ENCODE results near the gene VPS39. TPM values are rescaled to one million over a fixed set of nuclear protein-coding genes. Genes with fewer than 3 reads are reported as not detected.
A peak's percentile ranks its signal among the peaks of the same experiment; 100 is the strongest.

Gene VPS39
- total and polyA plus RNA-seq, 2 of the 13 experiments (the other 11 are each of a cell fraction or from before 2014, with no cell fraction given): 22.9 to 32.0 TPM

DNA sequence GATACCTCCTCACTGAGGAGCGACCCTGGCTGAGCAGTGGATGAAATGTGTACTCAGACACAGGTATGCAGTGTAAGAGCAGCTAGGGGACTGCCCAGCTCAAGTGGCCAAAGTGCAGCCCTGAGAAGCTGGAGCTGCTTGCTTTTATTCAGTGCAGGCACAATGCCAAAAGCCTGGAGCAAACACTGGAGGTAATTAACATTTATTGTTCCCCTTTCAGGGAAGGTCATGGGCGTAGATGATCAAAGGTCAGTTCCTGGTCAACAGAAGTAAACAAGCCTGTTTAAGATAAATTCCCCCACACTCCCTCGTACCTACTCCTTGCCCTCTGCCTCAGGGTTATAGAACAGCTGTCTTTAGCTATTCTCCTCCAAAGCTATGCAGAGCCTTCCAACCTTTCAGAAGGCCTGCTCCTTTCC lies 69.1 kb downstream of the VPS39 start:
- peaks cover 24% of the 10 kb centered on the region for H3K9me3 ChIP-seq (ENCODE audit: low read length)
- in situ Hi-C loops (cut with HindIII; ENCODE audit: extremely low pct_ligation_motif_present, low pct_unique_long_range_greater_than_20kb): loop anchor here (5.0 kb wide), 2 partner anchors 72 to 152 kb away; no protein-coding TSS in a partner anchor
- intact Hi-C loops (cut with micrococcal nuclease; ENCODE audit: unreplicated experiment): loop anchor here (5.0 kb wide), 1 partner anchor 72 kb away; no protein-coding TSS in a partner anchor
- 0% methylated on average over 3 of the region's 3 CpGs for WGBS (ENCODE audit: low lambda C conversion rate)
- POLR2A ChIA-PET: interaction anchor here (1.0 to 1.4 kb wide), 2 partner anchors 17 to 254 kb away, joined by 4 to 5 read pairs; partner anchors contain the start of gene PLA2G4F
- no peaks in the 10 kb centered on the region for H4K20me1 ChIP-seq (ENCODE audit: insufficient read depth, low read length)
- peak; percentile 65 for ATAC-seq
- peaks cover 79% of the 10 kb centered on the region for H3K4me1 ChIP-seq (ENCODE audit: insufficient read depth, low read length)
- no peaks in the 10 kb centered on the region for H3K36me3 ChIP-seq (replicated peaks in 1 of 2; ENCODE audit: control insufficient read depth in 1 of 2, insufficient read depth in 2 of 2, low read length in 2 of 2)
- no peaks in the 10 kb centered on the region for H3K79me2 ChIP-seq (ENCODE audit: insufficient read depth, low read length)
- H3K4me3 ChIP-seq (replicated peaks in 1 of 3; ENCODE audit: insufficient read depth in 1 of 3, low read depth in 2 of 3, low read length in 3 of 3): no peak overlapping the region
- H3K27ac ChIP-seq (ENCODE audit: extremely low read length, insufficient read depth, low read length): no peak overlapping the region
- no peak overlapping the region for H3K9ac ChIP-seq (ENCODE audit: insufficient read depth, low read depth, low read length)
- peak; percentile 93 for DNase-seq (ENCODE audit: low spot score)
- CTCF ChIA-PET (ENCODE audit: low intra/inter-chr PET ratio, low total read pairs): no interaction called here
- BruUV-seq (replicated peaks): no TSS peak
- no peak overlapping the region for H2AFZ ChIP-seq (ENCODE audit: low read length)
- peak overlapping the region; percentile 48 for H3K4me2 ChIP-seq (ENCODE audit: low read depth, low read length)
- FAIRE-seq: peak; percentile 72
- H3K27me3 ChIP-seq (ENCODE audit: control insufficient read depth in 1 of 2, insufficient read depth in 2 of 2, low read length in 2 of 2): peaks cover 0 to 8% of the 10 kb centered on the region in 2 experiments; a peak in 2 of 5 replicates
- TF ChIP-seq, protein P1, sequence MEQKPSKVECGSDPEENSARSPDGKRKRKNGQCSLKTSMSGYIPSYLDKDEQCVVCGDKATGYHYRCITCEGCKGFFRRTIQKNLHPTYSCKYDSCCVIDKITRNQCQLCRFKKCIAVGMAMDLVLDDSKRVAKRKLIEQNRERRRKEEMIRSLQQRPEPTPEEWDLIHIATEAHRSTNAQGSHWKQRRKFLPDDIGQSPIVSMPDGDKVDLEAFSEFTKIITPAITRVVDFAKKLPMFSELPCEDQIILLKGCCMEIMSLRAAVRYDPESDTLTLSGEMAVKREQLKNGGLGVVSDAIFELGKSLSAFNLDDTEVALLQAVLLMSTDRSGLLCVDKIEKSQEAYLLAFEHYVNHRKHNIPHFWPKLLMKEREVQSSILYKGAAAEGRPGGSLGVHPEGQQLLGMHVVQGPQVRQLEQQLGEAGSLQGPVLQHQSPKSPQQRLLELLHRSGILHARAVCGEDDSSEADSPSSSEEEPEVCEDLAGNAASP (CRISPR knock-in tag; IDR thresholded peaks at IDR 0.05; ENCODE audit: borderline replicate concordance): 0 out of 2 replicates have a peak, but pooled peaks have one; percentile 17
- TF ChIP-seq HNRNPH1 (optimal IDR thresholded peaks at IDR 0.05; ENCODE audit: low read depth, low read length) (no peak), SOX5 (CRISPR knock-in tag; IDR thresholded peaks at IDR 0.05; ENCODE audit: borderline replicate concordance) (peak; percentile 96), JDP2 (CRISPR knock-in tag; IDR thresholded peaks at IDR 0.05; ENCODE audit: borderline replicate concordance) (no peak), ZNF761 (CRISPR knock-in tag; conservative IDR thresholded peaks at IDR 0.05) (peak; percentile 67; the same call in 1 of the 2 replicates), LCORL (IDR thresholded peaks at IDR 0.05) (0 out of 2 replicates have a peak, but pooled peaks have one; percentile 46), LCORL (CRISPR knock-in tag; IDR thresholded peaks at IDR 0.05) (peak; percentile 74), HMGA1 (CRISPR knock-in tag; conservative IDR thresholded peaks at IDR 0.05) (no peak), TBX2 (CRISPR knock-in tag; IDR thresholded peaks at IDR 0.05; ENCODE audit: borderline replicate concordance) (peak; percentile 85), ZNF607 (CRISPR knock-in tag; IDR thresholded peaks at IDR 0.05; ENCODE audit: borderline replicate concordance) (peak; percentile 32; the same call in 1 of the 2 replicates), FIP1L1 (IDR thresholded peaks at IDR 0.05; ENCODE audit: borderline replicate concordance, insufficient read depth, low read depth, low read length) (no peak), HDAC1 (CRISPR knock-in tag; IDR thresholded peaks at IDR 0.05) (peak; percentile 42; the same call in 1 of the 2 replicates), SP1 (IDR thresholded peaks at IDR 0.05) (no peak), SP1 (CRISPR knock-in tag; IDR thresholded peaks at IDR 0.05) (peak; percentile 69), ZSCAN25 (CRISPR knock-in tag; IDR thresholded peaks at IDR 0.05) (0 out of 2 replicates have a peak, but pooled peaks have one; percentile 19), POGZ (CRISPR knock-in tag; IDR thresholded peaks at IDR 0.05) (peak; percentile 61; the same call in 1 of the 2 replicates)
- TF ChIP-seq, protein P2, sequence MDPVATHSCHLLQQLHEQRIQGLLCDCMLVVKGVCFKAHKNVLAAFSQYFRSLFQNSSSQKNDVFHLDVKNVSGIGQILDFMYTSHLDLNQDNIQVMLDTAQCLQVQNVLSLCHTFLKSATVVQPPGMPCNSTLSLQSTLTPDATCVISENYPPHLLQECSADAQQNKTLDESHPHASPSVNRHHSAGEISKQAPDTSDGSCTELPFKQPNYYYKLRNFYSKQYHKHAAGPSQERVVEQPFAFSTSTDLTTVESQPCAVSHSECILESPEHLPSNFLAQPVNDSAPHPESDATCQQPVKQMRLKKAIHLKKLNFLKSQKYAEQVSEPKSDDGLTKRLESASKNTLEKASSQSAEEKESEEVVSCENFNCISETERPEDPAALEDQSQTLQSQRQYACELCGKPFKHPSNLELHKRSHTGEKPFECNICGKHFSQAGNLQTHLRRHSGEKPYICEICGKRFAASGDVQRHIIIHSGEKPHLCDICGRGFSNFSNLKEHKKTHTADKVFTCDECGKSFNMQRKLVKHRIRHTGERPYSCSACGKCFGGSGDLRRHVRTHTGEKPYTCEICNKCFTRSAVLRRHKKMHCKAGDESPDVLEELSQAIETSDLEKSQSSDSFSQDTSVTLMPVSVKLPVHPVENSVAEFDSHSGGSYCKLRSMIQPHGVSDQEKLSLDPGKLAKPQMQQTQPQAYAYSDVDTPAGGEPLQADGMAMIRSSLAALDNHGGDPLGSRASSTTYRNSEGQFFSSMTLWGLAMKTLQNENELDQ (CRISPR knock-in tag; IDR thresholded peaks at IDR 0.05; ENCODE audit: borderline replicate concordance): no peak
- TF ChIP-seq, protein P3, sequence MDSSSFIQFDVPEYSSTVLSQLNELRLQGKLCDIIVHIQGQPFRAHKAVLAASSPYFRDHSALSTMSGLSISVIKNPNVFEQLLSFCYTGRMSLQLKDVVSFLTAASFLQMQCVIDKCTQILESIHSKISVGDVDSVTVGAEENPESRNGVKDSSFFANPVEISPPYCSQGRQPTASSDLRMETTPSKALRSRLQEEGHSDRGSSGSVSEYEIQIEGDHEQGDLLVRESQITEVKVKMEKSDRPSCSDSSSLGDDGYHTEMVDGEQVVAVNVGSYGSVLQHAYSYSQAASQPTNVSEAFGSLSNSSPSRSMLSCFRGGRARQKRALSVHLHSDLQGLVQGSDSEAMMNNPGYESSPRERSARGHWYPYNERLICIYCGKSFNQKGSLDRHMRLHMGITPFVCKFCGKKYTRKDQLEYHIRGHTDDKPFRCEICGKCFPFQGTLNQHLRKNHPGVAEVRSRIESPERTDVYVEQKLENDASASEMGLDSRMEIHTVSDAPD (CRISPR knock-in tag; IDR thresholded peaks at IDR 0.05): 0 out of 2 replicates have a peak, but pooled peaks have one; percentile 56
- TF ChIP-seq, protein P4, sequence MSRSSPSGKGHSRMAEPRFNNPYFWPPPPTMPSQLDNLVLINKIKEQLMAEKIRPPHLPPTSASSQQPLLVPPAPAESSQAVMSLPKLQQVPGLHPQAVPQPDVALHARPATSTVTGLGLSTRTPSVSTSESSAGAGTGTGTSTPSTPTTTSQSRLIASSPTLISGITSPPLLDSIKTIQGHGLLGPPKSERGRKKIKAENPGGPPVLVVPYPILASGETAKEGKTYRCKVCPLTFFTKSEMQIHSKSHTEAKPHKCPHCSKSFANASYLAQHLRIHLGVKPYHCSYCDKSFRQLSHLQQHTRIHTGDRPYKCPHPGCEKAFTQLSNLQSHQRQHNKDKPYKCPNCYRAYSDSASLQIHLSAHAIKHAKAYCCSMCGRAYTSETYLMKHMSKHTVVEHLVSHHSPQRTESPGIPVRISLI (CRISPR knock-in tag; IDR thresholded peaks at IDR 0.05; ENCODE audit: borderline replicate concordance): 0 out of 2 replicates have a peak, but pooled peaks have one; percentile 28

All from HepG2 (cell line).